Lung (tissue), 12 donors: Measurements from ENCODE around the gene SLC2A6. TPM values are rescaled to one million over a fixed set of nuclear protein-coding genes. Genes with fewer than 3 reads are reported as not detected.

Experiments used
- ATAC-seq: fragments of 200-7000 bp; cut with Tn5 transposase; one replicate; pipeline ENCODE4 v1.9.1; 2020; ENCODE audit warnings: moderate number of reproducible peaks; ENCODE audit not compliant: insufficient read depth, low FRiP score
- DNase-seq, 3 donors: peaks; one replicate each; pipeline ENCODE4 v3.0.0-alpha.2; 2013 to 2017
- H3K27ac ChIP-seq, 2 donors: one replicate each; pipeline ENCODE4 v1.5.1; 2013; ENCODE audit warnings: mild to moderate bottlenecking in 2 of 2, moderate library complexity in 2 of 2, control low read depth in 1 of 2, inconsistent platforms in 1 of 2, low read depth in 1 of 2, low read length in 1 of 2
- H3K27me3 ChIP-seq, 3 donors: one replicate each; pipeline ENCODE4 v1.5.1; 2013; ENCODE audit warnings: low read length in 2 of 3; ENCODE audit not compliant: control insufficient read depth in 3 of 3, insufficient read depth in 3 of 3
- H3K36me3 ChIP-seq, 4 donors: one replicate each; pipeline ENCODE4 v1.5.1; 2013; ENCODE audit warnings: low read length in 4 of 4, mild to moderate bottlenecking in 1 of 4, moderate library complexity in 1 of 4; ENCODE audit not compliant: control insufficient read depth in 4 of 4, insufficient read depth in 4 of 4
- H3K4me1 ChIP-seq, 5 donors: one replicate each; pipeline ENCODE4 v1.5.1; 2013; ENCODE audit warnings: low read length in 5 of 5, mild to moderate bottlenecking in 2 of 5, moderate library complexity in 1 of 5; ENCODE audit not compliant: control insufficient read depth in 5 of 5, insufficient read depth in 5 of 5
- H3K4me3 ChIP-seq: one replicate; pipeline ENCODE4 v1.5.1; 2013; ENCODE audit warnings: mild to moderate bottlenecking, control low read depth, moderate library complexity
- H3K9ac ChIP-seq, 2 donors: one replicate each; pipeline ENCODE4 v1.5.1; 2013; ENCODE audit warnings: low read length in 2 of 2, control low read depth in 1 of 2; ENCODE audit not compliant: insufficient read depth in 1 of 2
- H3K9me3 ChIP-seq, 4 donors: one replicate each; pipeline ENCODE4 v1.5.1; 2013; ENCODE audit warnings: low read length in 3 of 4, mild to moderate bottlenecking in 1 of 4, moderate library complexity in 1 of 4; ENCODE audit not compliant: control insufficient read depth in 4 of 4, insufficient read depth in 3 of 4
- CTCF ChIP-seq: IDR thresholded peaks from 2 replicates; pipeline ENCODE4 v1.5.1; 2012; ENCODE audit warnings: mild to moderate bottlenecking; ENCODE audit errors: control extremely low read depth, extremely low read depth
- WGBS, 2 donors: extraction: QIAGEN DNeasy Blood & Tissue Kit; methylation state at CpG; one replicate each; pipeline ENCODE4 v1.1.7; 2013; 5-methylcytosine and 5-hydroxymethylcytosine counted together
- polyA plus RNA-seq, 2 donors: library from polyadenylated mRNA; stranded (reverse); fragments of 200-250 nt; gene quantifications; one replicate each; pipeline ENCODE4 v1.2.1, GENCODE V29; 2013
- total RNA-seq, 2 donors: library from RNA; depleted of rRNA in 1 of 2; stranded (reverse); fragments of >200 nt in 1 of 2; gene quantifications; one replicate each; pipeline ENCODE4 v1.2.1, GENCODE V29; 2014 to 2021
- donor health status: control.
- donor health status: control.
- donor health status: Bipolar disorder and iron deficiency.
- donor health status: healthy.
- donor health status: DM: yes; HTN: yes; CAD: no.

The SLC2A6 gene
- total and polyA plus RNA-seq, 4 donors, result 8.4 to 49.6 (median 18.5) TPM

GRCh38 chr9:133465984-133466383 is 12.9 kb downstream of the SLC2A6 start:
- ATAC-seq (no peak), DNase-seq (no peak)
- no peak overlapping the region for H3K9ac ChIP-seq
- WGBS, 2 donors, result 86% methylated on average over 6 of the region's 6 CpGs
- no peaks in the 10 kb centered on the region for H3K9me3 ChIP-seq
- no peak for TF ChIP-seq CTCF
- H3K36me3 ChIP-seq, result peaks cover 0 to 20% (median 0%) of the 10 kb centered on the region in 4 donors
- H3K4me3 ChIP-seq, result no peak overlapping the region
- H3K27ac ChIP-seq, result no peak overlapping the region
- no peaks in the 10 kb centered on the region for H3K27me3 ChIP-seq
- H3K4me1 ChIP-seq, result peaks cover 0 to 5% (median 4%) of the 10 kb centered on the region in 5 donors

- no peak for DNase-seq
- Histone ChIP-seq H3K9ac (no peak overlapping the region), H3K27me3 (no peaks in the 10 kb centered on the region), H3K36me3 (peaks cover 0 to 20% (median 0%) of the 10 kb centered on the region in 4 donors), H3K27ac (no peak overlapping the region), H3K9me3 (no peaks in the 10 kb centered on the region), H3K4me1 (peaks cover 0 to 12% (median 4%) of the 10 kb centered on the region in 5 donors), H3K4me3 (no peak overlapping the region)
- WGBS, 2 donors, result 90 to 94% methylated on average over 10 of the region's 10 CpGs
- no peak for TF ChIP-seq CTCF
- no peak for ATAC-seq
Measured at GRCh38 chr9:133464638-133465037, 14.3 kb downstream of the SLC2A6 start.

- peaks cover 0 to 16% (median 0%) of the 10 kb centered on the region in 4 donors for H3K36me3 ChIP-seq
- no peaks in the 10 kb centered on the region for H3K9me3 ChIP-seq
- ATAC-seq, result peak; percentile 13
- DNase-seq, result no peak
- H3K27me3 ChIP-seq, result no peaks in the 10 kb centered on the region
- H3K4me3 ChIP-seq, result no peak overlapping the region
- H3K9ac ChIP-seq, result no peak overlapping the region
- peak overlapping the region in 1 of 2 donors; percentile 8 for H3K27ac ChIP-seq
- WGBS, 2 donors, result 67 to 80% methylated on average over 24 of the region's 24 CpGs
- TF ChIP-seq CTCF, result no peak
- peaks cover 0 to 15% (median 7%) of the 10 kb centered on the region in 5 donors for H3K4me1 ChIP-seq
Measured at GRCh38 chr9:133463864-133464615, 14.9 kb downstream of the SLC2A6 start.
